ENCODE data around the gene ADARB1. TPM values are rescaled to one million over a fixed set of nuclear protein-coding genes. Genes with fewer than 3 reads are reported as not detected.

ADARB1 gene
- total RNA-seq, 1 donor from 2014 or later, result 25.8 TPM

GRCh38 chr21:45118099-45118498 lies 43.7 kb downstream of the ADARB1 start:
- peaks cover 3% of the 10 kb centered on the region for H3K36me3 Mint-ChIP-seq (ENCODE audit: low read depth, unreplicated experiment)
- FAIRE-seq, result no peak
- H3K4me1 Mint-ChIP-seq (ENCODE audit: low read depth, unreplicated experiment), result peaks cover 6% of the 10 kb centered on the region
- Histone ChIP-seq H3K9ac (ENCODE audit: low read length) (no peak overlapping the region), H3K79me2 (ENCODE audit: insufficient read depth, low read length) (peaks cover 5% of the 10 kb centered on the region), H3K4me2 (ENCODE audit: low read length) (no peak overlapping the region), H3K9me3 (ENCODE audit: insufficient read depth, low read depth, low read length) (no peaks in the 10 kb centered on the region), H3K4me1 (ENCODE audit: insufficient read depth, low read length) (no peaks in the 10 kb centered on the region), H3K27me3 (ENCODE audit: insufficient read depth, low read length) (no peaks in the 10 kb centered on the region), H3K4me3 (ENCODE audit: insufficient read depth, low read depth, low read length) (no peak overlapping the region), H2AFZ (ENCODE audit: low read depth, low read length) (no peak overlapping the region), H4K20me1 (ENCODE audit: insufficient read depth, low read length) (peaks cover 12% of the 10 kb centered on the region), H3K27ac (ENCODE audit: low read depth, low read length) (no peak overlapping the region), H3K36me3 (ENCODE audit: insufficient read depth, low read length) (no peaks in the 10 kb centered on the region)
- H3K27ac Mint-ChIP-seq (ENCODE audit: unreplicated experiment), result no peak overlapping the region
- DNase-seq (ENCODE audit: low read depth), result no peak
- H3K27me3 Mint-ChIP-seq (ENCODE audit: low read depth, unreplicated experiment), result peaks cover 9% of the 10 kb centered on the region
- no peak for TF ChIP-seq CTCF (IDR thresholded peaks at IDR 0.05; ENCODE audit: insufficient read depth, low read depth, low read length)
- TF ChIP-seq EZH2 (IDR thresholded peaks at IDR 0.05; ENCODE audit: insufficient read depth, low read length), result no peak
- no peaks in the 10 kb centered on the region for H3K9me3 Mint-ChIP-seq (ENCODE audit: unreplicated experiment)
- H3K4me3 Mint-ChIP-seq (ENCODE audit: unreplicated experiment), result no peak overlapping the region

GRCh38 chr21:45119812-45120211 lies 45.4 kb downstream of the ADARB1 start:
- peaks cover 3% of the 10 kb centered on the region for H3K36me3 Mint-ChIP-seq (ENCODE audit: low read depth, unreplicated experiment)
- H3K4me3 Mint-ChIP-seq (ENCODE audit: unreplicated experiment), result no peak overlapping the region
- Histone ChIP-seq H3K79me2 (ENCODE audit: insufficient read depth, low read length) (peaks cover 5% of the 10 kb centered on the region), H4K20me1 (ENCODE audit: insufficient read depth, low read length) (peaks cover 9% of the 10 kb centered on the region), H3K9ac (ENCODE audit: low read length) (no peak overlapping the region), H3K27ac (ENCODE audit: low read depth, low read length) (no peak overlapping the region), H3K9me3 (ENCODE audit: insufficient read depth, low read depth, low read length) (no peaks in the 10 kb centered on the region), H3K27me3 (ENCODE audit: insufficient read depth, low read length) (no peaks in the 10 kb centered on the region), H3K36me3 (ENCODE audit: insufficient read depth, low read length) (no peaks in the 10 kb centered on the region), H2AFZ (ENCODE audit: low read depth, low read length) (no peak overlapping the region), H3K4me2 (ENCODE audit: low read length) (no peak overlapping the region), H3K4me1 (ENCODE audit: insufficient read depth, low read length) (no peaks in the 10 kb centered on the region), H3K4me3 (ENCODE audit: insufficient read depth, low read depth, low read length) (no peak overlapping the region)
- peaks cover 3% of the 10 kb centered on the region for H3K4me1 Mint-ChIP-seq (ENCODE audit: low read depth, unreplicated experiment)
- no peak overlapping the region for H3K27ac Mint-ChIP-seq (ENCODE audit: unreplicated experiment)
- TF ChIP-seq EZH2 (IDR thresholded peaks at IDR 0.05; ENCODE audit: insufficient read depth, low read length) (no peak), CTCF (IDR thresholded peaks at IDR 0.05; ENCODE audit: insufficient read depth, low read depth, low read length) (no peak)
- FAIRE-seq (no peak), DNase-seq (ENCODE audit: low read depth) (no peak)
- peaks cover 7% of the 10 kb centered on the region for H3K27me3 Mint-ChIP-seq (ENCODE audit: low read depth, unreplicated experiment)
- H3K9me3 Mint-ChIP-seq (ENCODE audit: unreplicated experiment), result no peaks in the 10 kb centered on the region

GRCh38 chr21:45120975-45121374 lies 46.6 kb downstream of the ADARB1 start:
- Histone ChIP-seq H3K27ac (ENCODE audit: low read depth, low read length) (no peak overlapping the region), H3K9ac (ENCODE audit: low read length) (no peak overlapping the region), H4K20me1 (ENCODE audit: insufficient read depth, low read length) (peaks cover 4% of the 10 kb centered on the region), H3K4me3 (ENCODE audit: insufficient read depth, low read depth, low read length) (no peak overlapping the region), H3K27me3 (ENCODE audit: insufficient read depth, low read length) (no peaks in the 10 kb centered on the region), H3K79me2 (ENCODE audit: insufficient read depth, low read length) (peaks cover 1% of the 10 kb centered on the region), H3K9me3 (ENCODE audit: insufficient read depth, low read depth, low read length) (no peaks in the 10 kb centered on the region), H2AFZ (ENCODE audit: low read depth, low read length) (no peak overlapping the region), H3K4me2 (ENCODE audit: low read length) (no peak overlapping the region), H3K36me3 (ENCODE audit: insufficient read depth, low read length) (no peaks in the 10 kb centered on the region), H3K4me1 (ENCODE audit: insufficient read depth, low read length) (no peaks in the 10 kb centered on the region)
- no peak for FAIRE-seq
- no peak for TF ChIP-seq CTCF (IDR thresholded peaks at IDR 0.05; ENCODE audit: insufficient read depth, low read depth, low read length)
- TF ChIP-seq EZH2 (IDR thresholded peaks at IDR 0.05; ENCODE audit: insufficient read depth, low read length), result no peak
- Mint-ChIP-seq H3K27me3 (ENCODE audit: low read depth, unreplicated experiment) (peaks cover 9% of the 10 kb centered on the region), H3K9me3 (ENCODE audit: unreplicated experiment) (no peaks in the 10 kb centered on the region), H3K4me3 (ENCODE audit: unreplicated experiment) (no peak overlapping the region), H3K4me1 (ENCODE audit: low read depth, unreplicated experiment) (peaks cover 4% of the 10 kb centered on the region), H3K36me3 (ENCODE audit: low read depth, unreplicated experiment) (peaks cover 3% of the 10 kb centered on the region), H3K27ac (ENCODE audit: unreplicated experiment) (no peak overlapping the region)
- DNase-seq (ENCODE audit: low read depth), result no peak

Data from astrocyte (in vitro differentiated cells and primary cell).